Measurements from ENCODE around the gene SUGP2. TPM values are rescaled to one million over a fixed set of nuclear protein-coding genes. Genes with fewer than 3 reads are reported as not detected.
A peak's percentile ranks its signal among the peaks of the same experiment; 100 is the strongest.

SUGP2 gene
- total and polyA plus RNA-seq, 2 of the 13 experiments (the other 11 are each of a cell fraction or from before 2014, with no cell fraction given), result 40.6 to 57.7 TPM

- Histone ChIP-seq H3K9me3 (ENCODE audit: low read length) (no peaks in the 10 kb centered on the region), H3K27ac (ENCODE audit: extremely low read length, insufficient read depth, low read length) (peak within 1 kb of the TSS; percentile 71), H3K9ac (ENCODE audit: insufficient read depth, low read depth, low read length) (peak within 1 kb of the TSS; percentile 67), H3K36me3 (replicated peaks in 1 of 2; ENCODE audit: control insufficient read depth in 1 of 2, insufficient read depth in 2 of 2, low read length in 2 of 2) (peaks cover 0 to 2% of the 10 kb centered on the region in 2 experiments; a peak in 3 of 5 replicates), H3K27me3 (ENCODE audit: control insufficient read depth in 1 of 2, insufficient read depth in 2 of 2, low read length in 2 of 2) (no peaks in the 10 kb centered on the region), H2AFZ (ENCODE audit: low read length) (no peak within 1 kb of the TSS), H3K4me3 (replicated peaks in 1 of 3; ENCODE audit: insufficient read depth in 1 of 3, low read depth in 2 of 3, low read length in 3 of 3) (peak within 1 kb of the TSS; percentile 65 to 89 (median 81)), H3K4me1 (ENCODE audit: insufficient read depth, low read length) (peaks cover 71% of the 10 kb centered on the region), H3K4me2 (ENCODE audit: low read depth, low read length) (peak within 1 kb of the TSS; percentile 75), H4K20me1 (ENCODE audit: insufficient read depth, low read length) (no peaks in the 10 kb centered on the region), H3K79me2 (ENCODE audit: insufficient read depth, low read length) (peaks cover 10% of the 10 kb centered on the region)
- 10% methylated on average over 49 of the region's 77 CpGs for WGBS (ENCODE audit: low lambda C conversion rate)
- DNase-seq (ENCODE audit: low spot score), result peak; percentile 98
- in situ Hi-C loops (cut with HindIII; ENCODE audit: extremely low pct_ligation_motif_present, low pct_unique_long_range_greater_than_20kb) (no loop called here), intact Hi-C loops (cut with micrococcal nuclease; ENCODE audit: unreplicated experiment) (loop anchor here (1.0 to 5.0 kb wide), 4 partner anchors 31 to 75 kb away; partner anchors contain the start of genes ARMC6, SUGP2 and TMEM161A)
- ATAC-seq, result peak; percentile 95
- BruUV-seq (replicated peaks), result no TSS peak
- FAIRE-seq, result peak; percentile 92
- CTCF ChIA-PET (ENCODE audit: low intra/inter-chr PET ratio, low total read pairs), result interaction anchor here (1.2 kb wide), 1 partner anchor 77 kb away, joined by 4 read pairs; no protein-coding TSS in a partner anchor
- POLR2A ChIA-PET, result interaction anchor here (0.9 to 6.5 kb wide), 12 partner anchors 12 to 140 kb away, joined by 3 to 43 read pairs (median 4); partner anchors contain the start of genes BORCS8, NR2C2AP and RFXANK
- TF ChIP-seq SP4 (CRISPR knock-in tag; IDR thresholded peaks at IDR 0.05) (peak; percentile 97), ZNF530 (CRISPR knock-in tag; IDR thresholded peaks at IDR 0.05; ENCODE audit: low read depth) (no peak), IRF1 (CRISPR knock-in tag; IDR thresholded peaks at IDR 0.05; ENCODE audit: low read depth) (no peak), TBX2 (CRISPR knock-in tag; IDR thresholded peaks at IDR 0.05; ENCODE audit: borderline replicate concordance) (peak; percentile 82), SPEN (CRISPR knock-in tag; IDR thresholded peaks at IDR 0.05; ENCODE audit: low read depth) (peak; percentile 77; the same call in 1 of the 2 replicates), SKI (IDR thresholded peaks at IDR 0.05; ENCODE audit: partially characterized antibody) (no peak), POGZ (CRISPR knock-in tag; IDR thresholded peaks at IDR 0.05) (0 out of 2 replicates have a peak, but pooled peaks have one; percentile 19), SP140L (CRISPR knock-in tag; IDR thresholded peaks at IDR 0.05; ENCODE audit: borderline replicate concordance) (no peak), HES4 (CRISPR knock-in tag; IDR thresholded peaks at IDR 0.05; ENCODE audit: borderline replicate concordance) (peak; percentile 60; the same call in 1 of the 2 replicates), ZNF460 (CRISPR knock-in tag; IDR thresholded peaks at IDR 0.05; ENCODE audit: borderline replicate concordance) (no peak), SMAD9 (CRISPR knock-in tag; IDR thresholded peaks at IDR 0.05) (no peak), MLXIP (CRISPR knock-in tag; IDR thresholded peaks at IDR 0.05; ENCODE audit: borderline replicate concordance) (no peak), MXD4 (CRISPR knock-in tag; IDR thresholded peaks at IDR 0.05) (no peak; the same call in 1 of the 2 replicates), RXRA (CRISPR knock-in tag; IDR thresholded peaks at IDR 0.05) (peak; percentile 96), ZNF788 (CRISPR knock-in tag; IDR thresholded peaks at IDR 0.05; ENCODE audit: borderline replicate concordance) (peak; percentile 45; the same call in 1 of the 2 replicates), ZNF503 (CRISPR knock-in tag; IDR thresholded peaks at IDR 0.05) (no peak), ZFP41 (CRISPR knock-in tag; IDR thresholded peaks at IDR 0.05; ENCODE audit: borderline replicate concordance) (no peak)
These were observed 30.1 kb upstream of the SUGP2 start, which contains the start of gene SLC25A42 for GRCh38 chr19:19063183-19064097. SLC25A42 (plus strand) TSS chr19:19063994; CDS start chr19:19096125, 32,131 bp downstream.
